Neural cell (in vitro differentiated cells): ENCODE data around the gene SIPA1L2. TPM values are rescaled to one million over a fixed set of nuclear protein-coding genes. Genes with fewer than 3 reads are reported as not detected.

Experiments used
- H2AFZ ChIP-seq: fragments of 200-600, 300-800 bp; sonication (generic), shearing (Covaris generic); 2 replicates; pipeline ENCODE4 v1.6.0; 2014; ENCODE audit warnings: low read depth, mild to moderate bottlenecking, antibody characterized with exemption, low read length, moderate library complexity
- H3F3A ChIP-seq: fragments of 200-600 bp; shearing (Covaris generic); 2 replicates; pipeline ENCODE4 v1.6.1; 2016; ENCODE audit warnings: mild to moderate bottlenecking, moderate library complexity, mixed read lengths, antibody characterized with exemption, low read length; ENCODE audit not compliant: insufficient read depth, poor library complexity, severe bottlenecking
- H3K27ac ChIP-seq: fragments of 200-600, 300-800 bp; sonication (generic), shearing (Covaris generic); 2 replicates; pipeline ENCODE4 v1.5.1; 2014; ENCODE audit warnings: mild to moderate bottlenecking, low read length, moderate library complexity
- H3K27me3 ChIP-seq: fragments of 300-800, 200-600 bp; sonication (generic), shearing (Covaris generic); 2 replicates; pipeline ENCODE4 v1.6.0; 2014; ENCODE audit warnings: mild to moderate bottlenecking, low read depth, low read length, moderate library complexity; ENCODE audit not compliant: insufficient read depth
- H3K36me3 ChIP-seq: fragments of 300-800, 200-600 bp; sonication (generic), shearing (Covaris generic); 2 replicates; pipeline ENCODE4 v1.5.1; 2014; ENCODE audit warnings: mild to moderate bottlenecking, antibody characterized with exemption, low read length, moderate library complexity; ENCODE audit not compliant: insufficient read depth
- H3K4me2 ChIP-seq: fragments of 300-800, 200-600 bp; sonication (generic), shearing (Covaris generic); 2 replicates; pipeline ENCODE4 v1.6.0; 2014; ENCODE audit warnings: mild to moderate bottlenecking, low read length
- H3K4me3 ChIP-seq: fragments of 300-800, 200-600 bp; sonication (generic), shearing (Covaris generic); 2 replicates; pipeline ENCODE4 v1.5.1; 2014; ENCODE audit warnings: mild to moderate bottlenecking, low read length, moderate library complexity
- H3K79me2 ChIP-seq: fragments of 200-600 bp; shearing (Covaris generic); replicated peaks from 2 replicates; pipeline ENCODE4 v1.6.0; 2014; ENCODE audit warnings: mild to moderate bottlenecking, low read length, moderate library complexity; ENCODE audit not compliant: insufficient read depth
- H3K9ac ChIP-seq: fragments of 300-800, 200-600 bp; sonication (generic), shearing (Covaris generic); 2 replicates; pipeline ENCODE4 v1.6.1; 2016; ENCODE audit warnings: mild to moderate bottlenecking, low read length, mixed read lengths
- H3K9me2 ChIP-seq: fragments of 200-600 bp; shearing (Covaris generic); 2 replicates; pipeline ENCODE4 v1.6.1; 2016; ENCODE audit warnings: mild to moderate bottlenecking, low read length, mixed read lengths; ENCODE audit not compliant: insufficient read depth
- H3K9me3 ChIP-seq: fragments of 200-600, 300-800 bp; sonication (generic), shearing (Covaris generic); 2 replicates; pipeline ENCODE4 v1.6.1; 2016; ENCODE audit warnings: mild to moderate bottlenecking, mixed run types, low read length, moderate library complexity, mixed read lengths
- H4K20me1 ChIP-seq: fragments of 200-600 bp; shearing (Covaris generic); 2 replicates; pipeline ENCODE4 v1.6.1; 2016; ENCODE audit warnings: mild to moderate bottlenecking, mixed run types; ENCODE audit not compliant: insufficient read depth
- EP300 ChIP-seq: fragments of 450-650 bp; conservative IDR thresholded peaks from 2 replicates; pipeline ENCODE4 v1.6.1; 2014; ENCODE audit warnings: antibody characterized with exemption, mild to moderate bottlenecking, moderate library complexity; ENCODE audit not compliant: poor library complexity, severe bottlenecking
- EZH2 ChIP-seq: fragments of 200-600, 300-800 bp; shearing (Covaris generic), sonication (generic); IDR thresholded peaks from 2 replicates; pipeline ENCODE4 v1.6.1; 2014; ENCODE audit warnings: antibody characterized with exemption, low read length, borderline replicate concordance, mild to moderate bottlenecking; ENCODE audit not compliant: insufficient read depth, poor library complexity, severe bottlenecking
- MXI1 ChIP-seq: fragments of 450-650 bp; conservative IDR thresholded peaks from 2 replicates; pipeline ENCODE4 v1.6.1; 2014; ENCODE audit warnings: antibody characterized with exemption, mild to moderate bottlenecking; ENCODE audit not compliant: poor library complexity, severe bottlenecking
- POLR2AphosphoS5 ChIP-seq: IDR thresholded peaks from 2 replicates; pipeline ENCODE4 v1.6.1; 2012
- RAD21 ChIP-seq: fragments of 450-650 bp; conservative IDR thresholded peaks from 2 replicates; pipeline ENCODE4 v1.6.1; 2014; ENCODE audit warnings: antibody characterized with exemption, mild to moderate bottlenecking, moderate library complexity
- REST ChIP-seq: IDR thresholded peaks from 2 replicates; pipeline ENCODE4 v1.6.1; 2012; ENCODE audit warnings: borderline replicate concordance
- SMC3 ChIP-seq: fragments of 450-650 bp; conservative IDR thresholded peaks from 2 replicates; pipeline ENCODE4 v1.6.1; 2014; ENCODE audit warnings: antibody characterized with exemption, mild to moderate bottlenecking, moderate library complexity; ENCODE audit not compliant: poor library complexity
- TAF1 ChIP-seq: IDR thresholded peaks from 2 replicates; pipeline ENCODE4 v1.6.1; 2012; ENCODE audit warnings: low read depth
- polyA plus RNA-seq: library from polyadenylated mRNA; depleted of rRNA; stranded (reverse); fragments of >200 nt; gene quantifications from 2 replicates; pipeline ENCODE4 v1.2.3, GENCODE V29; 2014
- TF ChIP-seq, protein P1 (sequence below): fragments of 450-650 bp; IDR thresholded peaks from 2 replicates; pipeline ENCODE4 v1.5.1; 2014; ENCODE audit warnings: antibody characterized with exemption, mild to moderate bottlenecking, moderate library complexity; ENCODE audit not compliant: poor library complexity, severe bottlenecking

The SIPA1L2 gene
- polyA plus RNA-seq, 1 donor from 2014 or later = 5.6 TPM

DNA sequence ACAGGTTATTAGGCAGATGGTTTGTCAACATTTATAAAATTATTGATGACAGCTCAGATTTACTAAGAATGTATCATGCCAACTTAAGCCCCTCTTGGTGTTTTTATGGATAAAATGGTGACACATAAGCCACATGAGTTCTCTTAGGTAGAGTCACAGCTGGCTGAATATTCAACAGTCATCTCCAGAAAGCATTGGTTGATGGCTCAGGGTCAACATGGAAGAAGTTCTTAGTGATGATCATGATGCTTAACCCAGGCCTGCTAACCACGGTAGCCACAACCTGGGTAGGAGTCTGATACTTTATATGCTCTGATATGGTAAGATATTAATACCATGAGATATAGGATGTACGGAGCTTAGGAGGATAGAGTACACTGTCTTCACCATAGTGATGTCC lies 46.4 kb upstream of the SIPA1L2 start:
- Histone ChIP-seq H2AFZ (no peak overlapping the region), H4K20me1 (no peaks in the 10 kb centered on the region), H3K79me2 (no peaks in the 10 kb centered on the region), H3K4me2 (no peak overlapping the region), H3K9me2 (no peaks in the 10 kb centered on the region), H3F3A (no peaks in the 10 kb centered on the region), H3K9ac (no peak overlapping the region), H3K27me3 (no peaks in the 10 kb centered on the region), H3K4me3 (no peak overlapping the region), H3K36me3 (no peaks in the 10 kb centered on the region), H3K9me3 (no peaks in the 10 kb centered on the region), H3K27ac (no peak overlapping the region)
- no peak for TF ChIP-seq RAD21

- Histone ChIP-seq H4K20me1 (no peaks in the 10 kb centered on the region), H3K27me3 (no peaks in the 10 kb centered on the region), H3K4me3 (no peak overlapping the region)
Measured at GRCh38 chr1:232675898-232676297, 46.0 kb upstream of the SIPA1L2 start.

More at GRCh38 chr1:232675898-232676297, 46.0 kb upstream of the SIPA1L2 start:
- Histone ChIP-seq H3K27ac (no peak overlapping the region), H3K9me2 (no peaks in the 10 kb centered on the region), H3K4me2 (no peak overlapping the region), H3K9ac (no peak overlapping the region), H3K79me2 (no peaks in the 10 kb centered on the region), H3K36me3 (no peaks in the 10 kb centered on the region), H3K9me3 (no peaks in the 10 kb centered on the region), H2AFZ (no peak overlapping the region), H3F3A (no peaks in the 10 kb centered on the region)
- TF ChIP-seq EP300 (no peak), REST (no peak), TAF1 (no peak), POLR2AphosphoS5 (no peak), EZH2 (no peak), RAD21 (no peak), MXI1 (no peak), SMC3 (no peak)
- TF ChIP-seq, protein P1, sequence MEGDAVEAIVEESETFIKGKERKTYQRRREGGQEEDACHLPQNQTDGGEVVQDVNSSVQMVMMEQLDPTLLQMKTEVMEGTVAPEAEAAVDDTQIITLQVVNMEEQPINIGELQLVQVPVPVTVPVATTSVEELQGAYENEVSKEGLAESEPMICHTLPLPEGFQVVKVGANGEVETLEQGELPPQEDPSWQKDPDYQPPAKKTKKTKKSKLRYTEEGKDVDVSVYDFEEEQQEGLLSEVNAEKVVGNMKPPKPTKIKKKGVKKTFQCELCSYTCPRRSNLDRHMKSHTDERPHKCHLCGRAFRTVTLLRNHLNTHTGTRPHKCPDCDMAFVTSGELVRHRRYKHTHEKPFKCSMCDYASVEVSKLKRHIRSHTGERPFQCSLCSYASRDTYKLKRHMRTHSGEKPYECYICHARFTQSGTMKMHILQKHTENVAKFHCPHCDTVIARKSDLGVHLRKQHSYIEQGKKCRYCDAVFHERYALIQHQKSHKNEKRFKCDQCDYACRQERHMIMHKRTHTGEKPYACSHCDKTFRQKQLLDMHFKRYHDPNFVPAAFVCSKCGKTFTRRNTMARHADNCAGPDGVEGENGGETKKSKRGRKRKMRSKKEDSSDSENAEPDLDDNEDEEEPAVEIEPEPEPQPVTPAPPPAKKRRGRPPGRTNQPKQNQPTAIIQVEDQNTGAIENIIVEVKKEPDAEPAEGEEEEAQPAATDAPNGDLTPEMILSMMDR = no peak
